ENCODE results near the gene AAK1.

DNA sequence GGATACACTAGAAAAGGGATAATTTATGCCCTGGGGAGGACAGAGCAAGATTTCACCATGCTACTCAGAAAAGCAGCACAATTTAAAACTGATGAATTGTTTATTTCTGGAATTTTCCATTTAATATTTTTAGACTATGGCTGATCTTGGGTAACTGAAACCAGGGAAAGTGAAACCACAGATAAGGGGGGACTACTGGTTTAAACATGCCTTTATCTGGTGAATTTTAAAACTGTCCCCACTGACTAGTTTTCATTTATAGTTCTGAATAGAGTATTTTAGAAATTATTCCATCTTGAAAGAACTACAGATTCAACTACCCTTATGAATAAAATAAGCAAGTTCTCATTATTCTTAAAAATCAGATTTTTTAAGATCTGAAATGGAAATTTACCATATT, 221.3 kb downstream of the AAK1 start:
- TF ChIP-seq CTCF (IDR thresholded peaks at IDR 0.05) (no peak), POLR2A (IDR thresholded peaks at IDR 0.05) (no peak)

All from esophagus squamous epithelium (tissue), 4 donors.